Lung (tissue), 12 donors: Measurements from ENCODE around the gene SNAPC5. TPM values are rescaled to one million over a fixed set of nuclear protein-coding genes. Genes with fewer than 3 reads are reported as not detected.

Source experiments
- ATAC-seq: fragments of 200-7000 bp; cut with Tn5 transposase; one replicate; pipeline ENCODE4 v1.9.1; 2020; ENCODE audit warnings: moderate number of reproducible peaks; ENCODE audit not compliant: insufficient read depth, low FRiP score
- DNase-seq, 3 donors: peaks; one replicate each; pipeline ENCODE4 v3.0.0-alpha.2; 2013 to 2017
- H3K27ac ChIP-seq, 2 donors: one replicate each; pipeline ENCODE4 v1.5.1; 2013; ENCODE audit warnings: mild to moderate bottlenecking in 2 of 2, moderate library complexity in 2 of 2, control low read depth in 1 of 2, inconsistent platforms in 1 of 2, low read depth in 1 of 2, low read length in 1 of 2
- H3K27me3 ChIP-seq, 3 donors: one replicate each; pipeline ENCODE4 v1.5.1; 2013; ENCODE audit warnings: low read length in 2 of 3; ENCODE audit not compliant: control insufficient read depth in 3 of 3, insufficient read depth in 3 of 3
- H3K36me3 ChIP-seq, 4 donors: one replicate each; pipeline ENCODE4 v1.5.1; 2013; ENCODE audit warnings: low read length in 4 of 4, mild to moderate bottlenecking in 1 of 4, moderate library complexity in 1 of 4; ENCODE audit not compliant: control insufficient read depth in 4 of 4, insufficient read depth in 4 of 4
- H3K4me1 ChIP-seq, 5 donors: one replicate each; pipeline ENCODE4 v1.5.1; 2013; ENCODE audit warnings: low read length in 5 of 5, mild to moderate bottlenecking in 2 of 5, moderate library complexity in 1 of 5; ENCODE audit not compliant: control insufficient read depth in 5 of 5, insufficient read depth in 5 of 5
- H3K4me3 ChIP-seq: one replicate; pipeline ENCODE4 v1.5.1; 2013; ENCODE audit warnings: mild to moderate bottlenecking, control low read depth, moderate library complexity
- H3K9ac ChIP-seq, 2 donors: one replicate each; pipeline ENCODE4 v1.5.1; 2013; ENCODE audit warnings: low read length in 2 of 2, control low read depth in 1 of 2; ENCODE audit not compliant: insufficient read depth in 1 of 2
- H3K9me3 ChIP-seq, 4 donors: one replicate each; pipeline ENCODE4 v1.5.1; 2013; ENCODE audit warnings: low read length in 3 of 4, mild to moderate bottlenecking in 1 of 4, moderate library complexity in 1 of 4; ENCODE audit not compliant: control insufficient read depth in 4 of 4, insufficient read depth in 3 of 4
- WGBS, 2 donors: extraction: QIAGEN DNeasy Blood & Tissue Kit; methylation state at CpG; one replicate each; pipeline ENCODE4 v1.1.7; 2013; 5-methylcytosine and 5-hydroxymethylcytosine counted together
- polyA plus RNA-seq, 2 donors: library from polyadenylated mRNA; stranded (reverse); fragments of 200-250 nt; gene quantifications; one replicate each; pipeline ENCODE4 v1.2.1, GENCODE V29; 2013
- total RNA-seq, 2 donors: library from RNA; depleted of rRNA in 1 of 2; stranded (reverse); fragments of >200 nt in 1 of 2; gene quantifications; one replicate each; pipeline ENCODE4 v1.2.1, GENCODE V29; 2014 to 2021
- TF ChIP-seq, protein P1 (sequence below): IDR thresholded peaks from 2 replicates; pipeline ENCODE4 v1.5.1; 2012; ENCODE audit warnings: mild to moderate bottlenecking; ENCODE audit errors: control extremely low read depth, extremely low read depth
- donor health status: control.
- donor health status: control.
- donor health status: Bipolar disorder and iron deficiency.
- donor health status: healthy.
- donor health status: DM: yes; HTN: yes; CAD: no.

SNAPC5 gene
- total and polyA plus RNA-seq, 4 donors = 19.2 to 41.4 (median 26.7) TPM

DNA sequence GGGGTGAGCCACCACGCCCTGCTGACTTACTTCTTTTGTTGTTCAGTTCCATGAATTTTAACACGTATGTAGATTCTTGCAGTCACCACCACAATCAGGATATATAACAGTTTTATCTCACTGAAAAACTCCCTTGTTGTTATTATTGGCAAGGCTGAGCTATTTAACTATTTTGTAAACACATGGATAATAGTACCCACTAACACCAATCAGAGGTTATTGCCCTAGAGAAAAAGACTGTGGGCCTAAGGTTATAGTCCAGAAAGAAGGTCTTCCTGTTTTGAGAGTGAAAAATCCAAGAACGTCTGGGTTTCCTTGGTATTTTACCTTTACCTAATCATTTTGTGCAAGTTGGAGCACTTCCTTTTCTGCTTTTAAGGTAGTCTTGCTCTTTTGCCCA is 17.0 kb upstream of the SNAPC5 start:
- Histone ChIP-seq H3K27me3 (no peaks in the 10 kb centered on the region), H3K4me1 (no peaks in the 10 kb centered on the region), H3K9ac (no peak overlapping the region), H3K36me3 (peaks cover 0 to 8% (median 3%) of the 10 kb centered on the region in 4 donors), H3K4me3 (no peak overlapping the region), H3K27ac (no peak overlapping the region), H3K9me3 (no peaks in the 10 kb centered on the region)
- DNase-seq (no peak), ATAC-seq (no peak)
- TF ChIP-seq, protein P1, sequence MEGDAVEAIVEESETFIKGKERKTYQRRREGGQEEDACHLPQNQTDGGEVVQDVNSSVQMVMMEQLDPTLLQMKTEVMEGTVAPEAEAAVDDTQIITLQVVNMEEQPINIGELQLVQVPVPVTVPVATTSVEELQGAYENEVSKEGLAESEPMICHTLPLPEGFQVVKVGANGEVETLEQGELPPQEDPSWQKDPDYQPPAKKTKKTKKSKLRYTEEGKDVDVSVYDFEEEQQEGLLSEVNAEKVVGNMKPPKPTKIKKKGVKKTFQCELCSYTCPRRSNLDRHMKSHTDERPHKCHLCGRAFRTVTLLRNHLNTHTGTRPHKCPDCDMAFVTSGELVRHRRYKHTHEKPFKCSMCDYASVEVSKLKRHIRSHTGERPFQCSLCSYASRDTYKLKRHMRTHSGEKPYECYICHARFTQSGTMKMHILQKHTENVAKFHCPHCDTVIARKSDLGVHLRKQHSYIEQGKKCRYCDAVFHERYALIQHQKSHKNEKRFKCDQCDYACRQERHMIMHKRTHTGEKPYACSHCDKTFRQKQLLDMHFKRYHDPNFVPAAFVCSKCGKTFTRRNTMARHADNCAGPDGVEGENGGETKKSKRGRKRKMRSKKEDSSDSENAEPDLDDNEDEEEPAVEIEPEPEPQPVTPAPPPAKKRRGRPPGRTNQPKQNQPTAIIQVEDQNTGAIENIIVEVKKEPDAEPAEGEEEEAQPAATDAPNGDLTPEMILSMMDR = no peak
- 74 to 75% methylated on average over 3 of the region's 3 CpGs for WGBS, 2 donors

DNA sequence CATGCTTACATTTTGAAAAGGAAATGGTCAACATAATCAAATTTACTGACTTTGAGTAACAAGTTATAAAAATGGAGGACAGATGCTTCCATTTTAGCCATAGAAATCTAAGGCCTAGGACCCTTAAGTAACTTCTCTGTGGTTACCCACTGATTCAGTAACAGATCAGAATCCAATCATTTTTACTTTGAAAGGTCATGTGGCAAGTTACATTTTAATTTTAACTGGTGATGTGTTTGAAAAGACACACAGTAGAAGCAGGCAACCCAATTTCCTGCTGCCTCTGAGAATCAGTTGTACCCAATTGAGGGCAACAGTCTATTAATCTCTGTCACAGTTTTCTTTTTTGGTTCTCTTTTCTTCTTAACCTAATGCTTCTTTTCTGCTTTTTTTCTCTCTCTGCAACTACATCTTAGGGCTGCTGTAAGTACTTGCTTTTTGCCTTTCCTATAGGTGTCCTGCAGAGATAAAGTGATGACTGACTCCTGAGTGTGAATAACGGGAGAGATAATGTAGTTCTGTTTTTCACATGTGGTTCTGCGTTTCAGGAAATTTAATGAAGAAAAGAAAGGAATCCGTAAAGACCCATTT is 10.8 kb upstream of the SNAPC5 start:
- TF ChIP-seq, protein P1 = no peak
- no peaks in the 10 kb centered on the region for H3K27me3 ChIP-seq
- H3K4me3 ChIP-seq = no peak overlapping the region
- H3K27ac ChIP-seq = no peak overlapping the region
- DNase-seq (no peak), ATAC-seq (no peak)
- 92 to 93% methylated on average over 3 of the region's 3 CpGs for WGBS, 2 donors
- no peak overlapping the region for H3K9ac ChIP-seq
- H3K9me3 ChIP-seq = no peaks in the 10 kb centered on the region
- peaks cover 0 to 14% (median 5%) of the 10 kb centered on the region in 5 donors for H3K4me1 ChIP-seq
- peaks cover 0 to 3% (median under 1%) of the 10 kb centered on the region in 4 donors for H3K36me3 ChIP-seq

DNA sequence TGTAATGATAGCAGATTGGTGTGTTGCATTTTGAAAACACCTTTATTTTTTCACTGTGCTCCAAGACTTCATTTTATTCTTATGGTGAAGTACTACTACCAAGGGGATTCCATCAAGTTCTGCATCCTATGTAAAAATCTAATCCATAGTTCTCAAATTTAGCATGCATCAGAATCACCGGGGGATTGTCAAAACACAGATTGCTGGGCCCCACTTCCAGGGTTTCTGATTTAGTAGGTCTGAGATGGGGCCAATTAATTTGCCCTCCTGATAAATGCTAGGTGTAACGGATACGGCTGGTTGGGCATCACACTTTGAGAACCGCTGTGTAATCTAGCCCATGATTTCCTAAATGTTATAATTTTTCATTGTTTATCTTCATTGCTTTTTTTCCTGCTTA is 8.3 kb upstream of the SNAPC5 start:
- Histone ChIP-seq H3K4me3 (peak overlapping the region; percentile 63), H3K9ac (peak overlapping the region; percentile 92 to 94), H3K27me3 (no peaks in the 10 kb centered on the region), H3K36me3 (peaks cover 8 to 26% (median 11%) of the 10 kb centered on the region in 4 donors), H3K27ac (peak overlapping the region in 1 of 2 donors; percentile 71), H3K4me1 (peaks cover 0 to 25% (median 8%) of the 10 kb centered on the region in 5 donors), H3K9me3 (no peaks in the 10 kb centered on the region)
- DNase-seq = peak in 1 of 3 donors; percentile 11
- TF ChIP-seq, protein P1 = no peak
- no peak for ATAC-seq
- 41 to 54% methylated on average over 4 of the region's 4 CpGs for WGBS, 2 donors

DNA sequence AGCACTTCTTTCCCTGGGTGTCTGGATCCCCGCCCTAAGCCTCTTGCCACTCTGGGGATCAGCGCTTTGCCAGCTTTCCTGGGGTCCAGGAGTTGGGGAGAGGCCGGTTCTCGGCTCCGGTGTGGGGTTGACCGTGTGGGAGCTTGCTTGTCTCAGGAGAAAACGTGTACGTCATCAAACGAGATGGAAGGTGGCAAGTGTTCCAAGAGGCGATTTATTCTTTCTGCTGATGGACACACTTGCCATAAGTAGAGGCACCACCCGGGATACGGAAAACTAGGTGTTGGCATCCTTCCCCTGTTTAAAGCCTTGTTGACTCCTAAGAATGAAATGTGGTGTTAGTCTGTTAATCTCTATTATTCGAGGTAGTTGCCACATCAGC is 7.9 kb upstream of the SNAPC5 start:
- TF ChIP-seq, protein P1 = no peak
- ATAC-seq (no peak), DNase-seq (no peak)
- peak overlapping the region; percentile 63 for H3K4me3 ChIP-seq
- H3K4me1 ChIP-seq = peaks cover 0 to 25% (median 8%) of the 10 kb centered on the region in 5 donors
- H3K9me3 ChIP-seq = no peaks in the 10 kb centered on the region
- peaks cover 10 to 30% (median 14%) of the 10 kb centered on the region in 4 donors for H3K36me3 ChIP-seq
- no peaks in the 10 kb centered on the region for H3K27me3 ChIP-seq
- peak overlapping the region; percentile 71 to 97 for H3K27ac ChIP-seq
- H3K9ac ChIP-seq = peak overlapping the region; percentile 92 to 94
- 0% methylated on average over 13 of the region's 13 CpGs for WGBS, 2 donors
